NB4 (cell line): Measurements from ENCODE around the gene SART3.

Source experiments
- MYC ChIP-seq: IDR thresholded peaks from 2 replicates; pipeline ENCODE4 v1.6.1; 2011; ENCODE audit warnings: low read depth, low read length
- POLR2A ChIP-seq: IDR thresholded peaks from 2 replicates; pipeline ENCODE4 v1.6.1; 2011; ENCODE audit warnings: mild to moderate bottlenecking; ENCODE audit not compliant: insufficient read length; ENCODE audit errors: extremely low read depth
- TF ChIP-seq, protein P1 (sequence below): IDR thresholded peaks from one replicate; pipeline ENCODE4 v1.5.1; 2012; ENCODE audit warnings: low read depth, low read length

DNA sequence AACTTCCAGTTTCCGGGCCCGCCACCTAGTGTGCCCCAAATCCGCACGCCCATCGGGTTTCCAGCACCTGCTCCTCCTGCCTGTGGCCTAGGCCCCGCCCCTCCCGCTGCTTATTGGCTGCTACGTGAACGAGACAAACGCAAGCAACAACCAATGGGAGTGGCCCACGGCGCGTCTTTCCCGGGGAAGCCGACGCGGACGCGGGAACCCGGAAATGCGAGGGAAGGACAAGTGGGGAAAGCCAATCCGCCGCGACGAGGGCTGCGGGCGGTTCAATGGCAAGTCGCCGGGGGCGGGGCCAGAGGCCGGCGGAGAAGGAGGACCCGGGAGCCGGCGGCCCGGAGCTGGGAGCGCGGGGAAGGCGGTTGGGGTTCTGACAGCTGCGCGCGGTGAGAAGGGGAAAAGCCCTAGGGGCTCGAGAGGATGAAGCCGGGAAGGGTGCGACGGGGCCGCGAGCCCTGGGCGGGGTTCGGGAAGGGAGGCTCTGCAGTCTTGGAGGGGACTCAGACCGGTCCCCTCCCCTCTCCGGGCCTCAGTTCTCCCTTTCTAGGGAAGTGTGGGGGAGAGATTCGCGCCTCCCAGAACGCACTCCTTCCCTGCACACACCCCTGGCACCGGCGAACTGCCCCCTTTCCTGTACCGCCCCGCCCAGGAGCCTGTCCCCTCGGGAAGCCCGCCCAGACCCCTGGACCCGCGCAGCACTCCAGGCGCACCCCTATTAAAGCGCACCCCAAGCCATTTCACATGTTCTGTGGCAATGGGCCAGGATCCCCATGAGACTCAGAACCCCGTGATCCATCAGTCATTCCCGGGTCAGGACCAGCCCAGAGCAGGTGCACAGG is 45.8 kb downstream of the SART3 start, which contains the start of gene FICD:
- TF ChIP-seq, protein P1, sequence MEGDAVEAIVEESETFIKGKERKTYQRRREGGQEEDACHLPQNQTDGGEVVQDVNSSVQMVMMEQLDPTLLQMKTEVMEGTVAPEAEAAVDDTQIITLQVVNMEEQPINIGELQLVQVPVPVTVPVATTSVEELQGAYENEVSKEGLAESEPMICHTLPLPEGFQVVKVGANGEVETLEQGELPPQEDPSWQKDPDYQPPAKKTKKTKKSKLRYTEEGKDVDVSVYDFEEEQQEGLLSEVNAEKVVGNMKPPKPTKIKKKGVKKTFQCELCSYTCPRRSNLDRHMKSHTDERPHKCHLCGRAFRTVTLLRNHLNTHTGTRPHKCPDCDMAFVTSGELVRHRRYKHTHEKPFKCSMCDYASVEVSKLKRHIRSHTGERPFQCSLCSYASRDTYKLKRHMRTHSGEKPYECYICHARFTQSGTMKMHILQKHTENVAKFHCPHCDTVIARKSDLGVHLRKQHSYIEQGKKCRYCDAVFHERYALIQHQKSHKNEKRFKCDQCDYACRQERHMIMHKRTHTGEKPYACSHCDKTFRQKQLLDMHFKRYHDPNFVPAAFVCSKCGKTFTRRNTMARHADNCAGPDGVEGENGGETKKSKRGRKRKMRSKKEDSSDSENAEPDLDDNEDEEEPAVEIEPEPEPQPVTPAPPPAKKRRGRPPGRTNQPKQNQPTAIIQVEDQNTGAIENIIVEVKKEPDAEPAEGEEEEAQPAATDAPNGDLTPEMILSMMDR = no peak
- TF ChIP-seq POLR2A (peak; percentile 49), MYC (no peak; the same call in 1 of the 2 replicates)
